Hematopoietic multipotent progenitor cell (in vitro differentiated cells): ENCODE data around the gene FDXACB1. TPM values are rescaled to one million over a fixed set of nuclear protein-coding genes. Genes with fewer than 3 reads are reported as not detected.
A peak's percentile ranks its signal among the peaks of the same experiment; 100 is the strongest.

Experiments used
- DNase-seq, 3 donors: peaks; one replicate each; pipeline ENCODE4 v3.0.0-alpha.2; 2011 to 2015; ENCODE audit warnings: low read depth in 2 of 3, low spot score in 2 of 3
- total RNA-seq: library from RNA; depleted of rRNA; stranded (reverse); fragments of >200 nt; gene quantifications from one replicate; pipeline ENCODE4 v1.2.3, GENCODE V29; 2012

Gene FDXACB1, protein sequence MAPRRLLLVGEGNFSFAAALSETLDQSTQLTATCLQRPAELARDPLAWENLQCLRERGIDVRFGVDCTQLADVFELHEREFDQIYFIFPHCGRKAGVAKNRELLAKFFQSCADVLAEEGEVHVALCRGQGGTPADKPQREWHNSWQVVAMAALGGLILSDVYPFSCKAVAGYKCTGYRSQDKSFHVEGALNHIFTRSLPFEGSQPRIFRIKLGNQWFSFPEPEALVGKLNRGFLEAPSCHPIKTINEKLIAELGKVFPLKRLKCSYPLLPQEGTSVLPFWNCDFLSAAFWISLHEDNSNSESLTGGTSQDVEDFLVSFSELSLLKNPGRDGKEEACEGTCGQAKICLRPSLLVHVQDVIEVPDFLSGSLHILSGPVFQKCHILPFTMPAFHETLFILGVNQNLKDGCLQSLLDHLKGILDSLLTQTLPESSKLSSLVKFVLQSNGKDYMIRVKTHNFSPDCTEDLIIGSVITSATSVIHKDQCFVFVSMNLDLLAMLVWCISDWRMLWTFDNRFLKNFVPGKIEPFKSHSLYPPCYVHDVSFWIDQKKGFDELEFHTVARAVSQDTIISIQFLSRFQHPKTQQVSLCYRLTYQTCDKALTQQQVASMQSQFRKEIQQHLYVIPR
- total RNA-seq, result 3.2 TPM

GRCh38 chr11:111878849-111879636 is at the start of gene FDXACB1, which contains the start of gene CFAP68:
Gene FDXACB1, minus strand, starts transcription at chr11:111879165. Its CDS starts 33 bp downstream, at chr11:111879132.
Gene CFAP68, plus strand, starts transcription at chr11:111879541. Its CDS starts 20 bp downstream, at chr11:111879561.
- peak; percentile 97 to 99 (median 98) for DNase-seq

DNA sequence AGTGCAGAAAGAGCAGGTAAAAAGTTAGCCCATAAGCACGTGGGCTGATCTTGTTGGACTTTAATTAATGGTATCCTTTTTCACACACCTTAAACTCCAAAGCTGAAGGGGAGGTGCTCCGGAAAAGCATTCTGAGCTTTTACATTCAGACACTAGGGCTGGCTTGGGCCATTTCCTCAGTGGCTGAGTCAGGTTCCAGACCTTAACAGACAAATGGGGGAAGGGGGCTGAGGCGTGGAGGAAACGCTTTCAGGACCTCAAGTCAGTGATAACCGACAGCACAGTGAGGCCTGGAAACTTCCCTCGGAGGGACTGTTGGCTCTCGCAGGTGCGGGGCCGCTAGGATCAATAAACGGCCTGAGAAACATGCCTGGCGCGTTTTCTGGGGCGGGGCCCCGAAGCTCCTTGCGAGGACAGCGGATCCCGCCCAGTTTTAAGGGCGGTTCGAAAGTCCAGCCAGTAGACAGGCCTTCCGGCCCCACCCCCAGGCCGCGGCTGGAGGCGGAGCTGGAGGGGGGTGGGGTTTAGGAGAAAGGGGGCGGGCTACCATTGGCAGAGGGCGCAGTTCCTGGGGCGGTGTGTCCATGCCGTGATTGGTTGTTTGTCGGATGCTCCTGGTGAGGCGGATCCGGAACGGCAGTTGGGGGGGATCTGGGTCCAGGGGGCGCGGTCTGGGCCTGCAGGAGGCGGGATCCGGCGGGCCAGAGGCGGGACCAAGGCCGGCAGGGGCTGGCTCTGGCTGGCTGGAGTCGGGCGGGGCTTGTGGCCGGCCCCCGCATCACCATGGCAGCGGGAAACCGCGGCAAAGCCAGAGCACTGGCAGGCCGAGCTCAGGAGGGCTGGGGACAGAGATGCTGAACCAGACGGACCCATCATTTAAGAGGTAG is 47.8 kb upstream of the FDXACB1 start:
- DNase-seq, result peak; percentile 78 to 97 (median 95)

GRCh38 chr11:111925953-111926352 is 47.0 kb upstream of the FDXACB1 start:
- no peak for DNase-seq

DNA sequence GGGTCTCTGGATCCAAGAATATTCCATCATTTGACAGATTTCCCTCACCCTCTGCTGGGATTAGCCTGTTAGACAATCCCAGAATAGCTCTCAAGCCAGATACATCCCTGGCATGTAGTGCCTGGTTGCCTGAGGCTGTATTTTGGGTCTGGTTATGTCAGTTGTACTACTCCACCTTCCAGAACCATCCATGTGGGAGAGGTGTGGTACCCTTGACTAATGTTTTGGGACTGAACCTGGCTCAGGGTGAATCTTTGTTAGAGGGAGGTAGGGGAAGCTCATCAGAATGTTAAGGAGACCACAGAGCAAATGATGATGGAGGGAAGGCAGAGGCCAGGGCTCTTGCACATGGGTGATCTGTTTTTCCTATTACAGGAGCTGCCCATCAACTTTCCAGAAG is 45.0 kb upstream of the FDXACB1 start:
- DNase-seq, result no peak

- no peak for DNase-seq
These were observed 44.4 kb upstream of the FDXACB1 start for GRCh38 chr11:111923351-111923788.

GRCh38 chr11:111922803-111923202 is 43.8 kb upstream of the FDXACB1 start:
- no peak for DNase-seq

DNA sequence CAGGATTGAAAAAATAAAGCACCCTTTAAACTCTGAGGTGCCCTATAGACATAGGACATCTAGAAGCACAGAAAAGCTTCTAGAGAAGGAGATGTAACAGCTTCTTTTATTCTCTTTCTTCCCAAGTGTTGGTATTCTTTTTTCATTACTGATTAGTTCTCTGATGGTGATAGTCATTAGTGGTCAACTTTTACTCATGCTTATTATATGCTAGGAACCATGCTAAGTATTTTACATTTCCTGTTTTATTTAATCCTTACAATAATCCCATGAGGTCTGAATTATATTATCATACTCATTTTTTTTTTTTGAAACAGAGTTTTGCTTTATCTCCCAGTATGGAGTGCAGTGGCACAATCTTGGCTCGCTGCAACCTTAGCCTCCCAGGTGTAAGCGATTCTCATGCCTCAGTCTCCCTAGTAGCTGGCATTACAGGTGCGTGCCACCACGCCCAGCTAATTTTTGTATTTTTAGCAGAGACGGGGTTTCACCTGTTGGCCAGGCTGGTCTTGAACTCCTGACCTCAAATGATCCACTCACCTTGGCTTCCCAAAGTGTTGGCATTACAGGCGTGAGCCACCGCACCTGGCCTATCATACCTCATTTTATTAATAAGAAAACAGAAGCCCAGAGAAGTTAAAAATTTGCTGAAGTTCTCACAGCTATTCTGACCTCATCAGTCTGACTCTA is 42.7 kb upstream of the FDXACB1 start:
- no peak for DNase-seq

DNA sequence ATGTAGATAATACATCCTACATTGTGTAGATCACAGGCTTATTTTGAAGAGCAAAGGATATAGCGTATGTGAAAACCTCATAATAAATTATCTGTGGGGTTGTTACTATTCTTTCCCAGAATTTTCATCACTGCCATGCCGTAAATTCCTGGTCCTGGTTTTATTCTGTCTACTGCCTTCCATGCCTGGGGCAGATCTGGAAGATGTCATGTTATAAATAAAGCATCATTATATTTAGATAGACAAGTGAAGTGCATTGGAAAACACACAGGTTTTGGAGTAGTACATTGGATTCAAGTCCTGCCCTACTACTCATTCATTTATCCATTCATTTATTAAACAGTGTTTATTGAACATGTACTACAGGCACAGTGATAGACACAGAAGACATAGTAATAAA is 41.9 kb upstream of the FDXACB1 start:
- DNase-seq, result no peak

GRCh38 chr11:111918390-111919256 is 39.7 kb upstream of the FDXACB1 start, which contains the start of gene C11orf52:
Gene C11orf52, plus strand, starts transcription at chr11:111918913. Its CDS starts 60 bp downstream, at chr11:111918973.
- no peak for DNase-seq

DNA sequence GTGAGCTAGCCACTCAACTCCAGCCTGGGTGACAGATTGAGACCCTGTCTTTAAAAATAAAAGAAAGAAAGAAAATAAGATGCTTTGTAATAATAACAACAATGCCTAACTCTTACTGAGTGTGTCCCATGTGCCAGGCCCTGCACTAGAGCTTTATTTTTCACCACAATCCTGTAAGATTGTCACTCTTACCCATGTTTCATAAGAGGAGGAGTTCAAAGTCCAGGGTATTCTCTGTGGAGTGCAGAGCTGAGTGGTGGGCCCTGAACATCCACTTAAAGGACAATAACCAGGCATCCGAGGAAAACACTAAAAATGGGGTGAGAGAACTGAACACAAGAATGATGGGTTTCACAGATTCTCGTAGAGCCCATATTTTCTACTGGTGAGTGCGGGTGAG is 38.8 kb upstream of the FDXACB1 start:
- DNase-seq, result no peak

DNA sequence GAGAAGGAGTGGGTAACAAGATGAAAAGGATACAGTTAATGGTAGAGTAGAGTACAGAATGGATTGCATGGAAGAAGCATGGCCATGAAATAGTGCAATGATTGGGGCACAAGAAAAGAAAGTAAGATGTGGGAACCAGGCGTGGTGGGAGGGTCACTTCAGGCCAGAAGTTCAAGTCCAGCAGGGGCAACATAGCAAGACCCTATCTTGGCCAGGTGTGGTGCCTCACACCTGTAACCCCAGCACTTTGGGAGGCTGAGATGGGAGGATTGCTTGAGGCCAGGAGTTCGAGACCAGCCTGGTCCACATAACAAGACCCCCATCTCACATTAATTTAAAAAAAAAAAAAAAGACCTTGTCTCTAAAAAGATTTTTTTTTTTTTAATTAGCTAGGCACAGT is 38.3 kb upstream of the FDXACB1 start:
- DNase-seq, result no peak

- no peak for DNase-seq
These were observed 37.8 kb upstream of the FDXACB1 start for GRCh38 chr11:111916768-111917167.

- no peak for DNase-seq
These were observed 35.0 kb upstream of the FDXACB1 start for GRCh38 chr11:111913997-111914396.

DNA sequence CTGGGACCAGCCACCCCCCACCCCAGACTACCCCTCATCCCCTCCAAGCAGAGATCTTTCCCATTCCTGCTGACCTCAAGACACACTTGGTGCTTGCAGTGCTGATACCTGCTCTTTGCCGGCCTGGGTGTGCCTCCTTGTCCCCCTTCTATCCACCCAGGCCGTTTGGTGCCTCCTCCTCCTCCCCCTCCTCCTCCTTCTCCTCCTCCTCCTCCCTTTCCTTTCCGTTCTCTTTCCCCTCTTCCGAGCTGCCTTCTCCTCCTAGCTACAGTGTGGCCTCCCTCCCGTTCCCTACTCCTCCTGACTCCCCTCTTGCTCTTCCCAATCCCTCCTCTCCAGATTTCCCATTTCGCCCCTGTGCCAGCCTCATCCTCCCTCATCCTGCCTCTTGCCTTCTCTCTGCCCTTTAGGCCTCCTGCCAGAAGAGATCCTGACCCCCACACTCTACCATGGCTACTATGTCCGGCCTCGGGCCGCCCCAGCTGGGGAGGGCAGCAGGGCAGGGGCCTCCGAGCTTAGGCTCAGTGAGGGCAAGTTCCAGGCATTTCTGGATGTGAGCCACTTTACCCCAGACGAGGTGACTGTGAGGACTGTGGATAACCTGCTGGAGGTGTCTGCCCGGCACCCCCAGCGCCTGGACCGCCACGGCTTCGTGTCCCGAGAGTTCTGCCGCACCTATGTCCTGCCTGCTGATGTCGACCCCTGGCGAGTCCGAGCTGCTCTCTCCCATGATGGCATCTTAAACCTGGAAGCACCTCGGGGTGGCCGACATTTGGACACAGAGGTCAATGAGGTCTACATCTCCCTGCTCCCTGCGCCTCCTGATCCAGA is 34.3 kb upstream of the FDXACB1 start:
- DNase-seq, result no peak

GRCh38 chr11:111912535-111912934 is 33.6 kb upstream of the FDXACB1 start, which contains the start of gene HSPB2:
Gene HSPB2, plus strand, starts transcription at chr11:111912734. Its CDS starts 96 bp downstream, at chr11:111912830.
- DNase-seq, result no peak

DNA sequence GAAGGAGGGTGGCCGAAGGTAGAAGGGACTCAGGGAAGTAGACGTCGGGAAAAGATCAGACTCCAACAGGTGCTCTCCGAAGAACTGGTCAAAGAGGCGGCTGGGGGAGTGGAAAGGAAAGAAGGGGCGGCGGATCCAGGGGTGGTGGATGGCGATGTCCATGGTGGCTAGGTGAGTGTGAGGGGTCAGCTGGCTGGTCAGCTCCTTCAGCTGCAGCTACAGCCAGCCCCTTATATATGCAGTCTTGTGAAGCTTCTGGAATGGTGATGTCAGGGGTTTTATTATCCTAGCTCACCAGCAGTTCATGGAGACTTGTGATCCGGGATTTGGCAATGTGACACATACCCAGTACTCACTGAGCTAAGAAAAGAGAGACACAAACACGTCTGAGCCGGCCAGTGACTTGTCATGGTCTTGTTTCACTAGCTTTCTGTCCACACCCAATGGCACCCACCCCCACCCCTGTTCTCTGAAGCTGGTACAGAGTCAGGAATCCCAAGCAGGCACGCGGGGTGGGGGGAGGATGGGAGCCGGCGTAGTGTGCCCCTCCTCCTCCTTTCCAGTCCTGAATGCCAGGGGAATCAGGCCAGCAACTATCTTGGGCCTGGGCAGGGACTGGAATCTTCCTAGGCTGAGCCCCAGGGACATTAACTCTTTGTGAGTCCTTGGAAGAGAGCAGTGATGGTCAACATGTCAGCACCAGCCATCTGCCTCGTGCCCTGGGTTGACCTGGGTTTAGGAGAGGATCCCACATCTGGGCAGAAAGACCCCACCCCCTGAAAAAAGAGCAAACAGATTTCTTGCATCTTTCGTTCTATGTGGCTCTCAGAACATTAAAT is 32.8 kb upstream of the FDXACB1 start, which contains the start of gene CRYAB:
Gene CRYAB (minus strand): TSS at position 208 of the 839 bp plus-strand sequence. CDS start 46 bp downstream, at position 162.
- DNase-seq, result no peak
